HG03045 (cell line): ENCODE data around the gene FAF2.

ENCODE experiments used
- ATAC-seq: cut with Tn5 transposase; IDR thresholded peaks from one replicate; pipeline ENCODE4 v1.9.1; 2021; ENCODE audit warnings: mild to moderate bottlenecking, moderate library complexity; ENCODE audit not compliant: unreplicated experiment

FAF2 gene

DNA sequence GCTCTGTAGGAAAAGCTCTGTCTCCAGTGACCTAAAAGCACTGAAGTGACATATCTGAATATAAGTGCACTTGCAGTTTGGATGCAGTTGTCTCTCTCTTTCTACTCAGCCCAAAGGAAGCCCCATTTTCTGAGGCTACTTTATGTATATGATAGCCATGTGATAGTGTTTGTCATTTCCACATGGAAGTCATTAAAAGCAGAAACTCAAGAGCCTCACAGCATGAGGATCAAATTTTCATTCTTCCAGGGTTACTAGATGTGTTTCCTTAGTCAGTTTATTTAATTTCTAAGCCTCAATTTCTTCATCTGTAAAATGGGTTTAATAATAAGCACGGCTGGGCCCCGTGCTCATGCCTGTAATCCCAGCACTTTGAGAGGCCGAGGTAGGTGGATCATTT is 52.3 kb downstream of the FAF2 start:
- no peak for ATAC-seq

- ATAC-seq = no peak
Observed at GRCh38 chr5:176501333-176501732, 53.1 kb downstream of the FAF2 start.

GRCh38 chr5:176503496-176503895 is 55.3 kb downstream of the FAF2 start:
- no peak for ATAC-seq

- ATAC-seq = no peak
Observed at GRCh38 chr5:176507911-176508310, 59.7 kb downstream of the FAF2 start.

DNA sequence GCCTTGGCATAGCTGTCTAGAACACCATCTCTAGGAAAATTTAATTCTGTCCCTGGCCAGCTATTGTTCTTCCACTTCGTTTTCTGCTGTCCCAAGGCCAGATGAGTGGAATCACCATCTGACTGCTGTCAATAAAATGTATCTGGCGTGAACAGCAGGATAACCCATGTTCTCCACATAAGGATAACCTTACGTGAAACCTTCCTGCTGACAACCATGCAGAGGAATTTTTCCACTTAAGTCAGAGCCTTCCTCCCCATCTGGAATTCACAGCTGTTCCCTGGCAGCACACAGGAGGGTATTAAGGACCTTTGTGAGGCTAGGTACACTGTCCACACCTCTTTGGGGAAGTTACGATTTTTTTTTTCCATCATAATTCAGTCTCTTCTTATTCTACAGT is 60.4 kb downstream of the FAF2 start:
- ATAC-seq = no peak

- no peak for ATAC-seq
Observed at GRCh38 chr5:176513788-176514187, 65.6 kb downstream of the FAF2 start.

GRCh38 chr5:176514244-176514950 is 66.2 kb downstream of the FAF2 start:
- ATAC-seq = no peak

GRCh38 chr5:176515396-176515795 is 67.2 kb downstream of the FAF2 start:
- ATAC-seq = no peak

- no peak for ATAC-seq
Observed at GRCh38 chr5:176517053-176517661, 69.0 kb downstream of the FAF2 start.

DNA sequence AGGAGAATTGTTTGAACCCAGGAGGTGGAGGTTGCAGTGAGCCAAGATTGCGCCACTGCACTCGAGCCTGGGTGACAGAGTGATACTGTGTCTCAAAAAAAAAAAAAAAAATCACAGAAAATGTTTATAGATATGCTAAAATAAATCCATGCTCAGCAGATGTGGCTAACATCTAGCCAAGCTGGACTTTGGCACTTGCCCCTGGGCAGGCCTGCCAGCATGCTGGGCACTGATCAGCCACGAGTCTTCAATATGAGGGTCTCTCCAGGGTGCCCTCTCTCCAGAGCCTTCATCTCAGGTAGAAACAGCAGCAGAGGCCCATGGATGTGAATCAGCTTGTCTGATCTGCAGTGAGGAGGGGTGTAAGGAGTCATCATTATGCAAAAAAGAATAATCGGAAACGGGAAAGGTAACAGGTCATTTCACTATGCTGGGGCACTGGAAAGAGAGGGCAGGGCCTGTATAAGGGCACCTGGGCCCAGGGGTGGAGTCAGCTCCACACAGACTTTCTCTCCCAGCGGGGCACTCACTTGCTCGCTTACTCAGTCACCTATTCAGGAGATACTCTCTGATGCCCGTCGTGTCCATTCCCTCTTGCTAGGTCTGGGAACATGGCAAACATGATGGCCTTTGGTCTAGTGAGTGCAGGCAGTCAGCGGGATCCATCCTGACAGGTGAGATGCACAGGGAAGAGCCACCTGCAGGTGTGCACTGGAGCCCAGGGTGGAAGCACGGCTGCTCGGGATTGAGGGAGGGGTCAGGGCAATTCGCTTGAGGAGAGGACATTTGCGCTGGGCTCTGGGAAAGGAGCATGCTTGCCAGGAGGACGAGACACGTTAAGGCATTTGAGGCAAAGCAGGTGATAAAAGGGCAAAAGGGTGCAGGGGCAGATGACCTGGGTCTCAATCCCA is 71.9 kb downstream of the FAF2 start:
- no peak for ATAC-seq

- no peak for ATAC-seq
Observed at GRCh38 chr5:176521286-176521685, 73.1 kb downstream of the FAF2 start.

DNA sequence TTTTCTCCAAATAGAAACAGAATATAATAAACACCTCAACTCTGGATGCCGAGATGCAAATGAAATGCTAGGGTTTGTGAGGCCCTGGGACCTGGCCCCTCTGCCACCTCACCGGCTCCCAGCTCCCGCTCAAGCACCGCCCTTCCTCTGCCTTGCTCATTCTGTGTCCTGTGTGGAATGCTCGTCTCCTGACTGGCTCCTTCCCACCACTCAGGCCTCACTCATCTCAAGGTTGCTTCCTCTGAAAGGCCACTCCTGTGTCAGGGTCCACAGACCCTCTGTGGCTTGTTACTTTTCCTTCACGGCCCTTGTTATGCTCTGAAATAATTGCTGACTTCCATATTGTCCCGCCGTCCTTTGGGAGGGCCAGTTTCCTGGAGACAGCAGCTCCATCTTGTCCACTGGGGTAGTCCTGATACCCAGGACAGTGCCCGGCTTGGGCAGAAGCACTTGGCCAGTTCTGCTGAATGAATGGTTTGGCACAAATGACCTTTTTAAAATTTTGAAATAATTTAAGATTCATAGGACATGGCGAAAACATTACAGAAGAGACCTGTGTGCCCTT is 73.6 kb downstream of the FAF2 start:
- no peak for ATAC-seq

- ATAC-seq = no peak
Observed at GRCh38 chr5:176524138-176524537, 76.0 kb downstream of the FAF2 start.

DNA sequence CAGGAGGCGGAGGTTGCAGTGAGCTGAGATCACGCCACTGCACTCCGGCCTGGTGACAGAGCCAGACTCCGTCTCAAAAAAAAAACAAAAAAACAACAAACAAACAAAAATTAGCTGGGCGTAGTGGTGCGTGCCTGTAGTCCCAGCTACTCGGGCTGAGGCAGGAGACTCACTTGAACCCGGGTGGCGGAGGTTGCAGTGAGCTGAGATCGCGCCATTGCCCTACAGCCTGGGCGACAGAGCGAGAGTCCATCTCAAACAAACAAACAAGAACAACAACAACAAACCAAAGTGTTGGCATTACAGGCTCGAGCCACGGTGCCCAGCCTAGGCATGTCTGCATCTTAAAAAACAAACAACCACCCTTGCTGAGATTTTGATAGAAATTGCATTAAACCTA is 76.8 kb downstream of the FAF2 start:
- no peak for ATAC-seq

- ATAC-seq = no peak
Observed at GRCh38 chr5:176525677-176526076, 77.5 kb downstream of the FAF2 start.

GRCh38 chr5:176526462-176526861 is 78.3 kb downstream of the FAF2 start:
- no peak for ATAC-seq

DNA sequence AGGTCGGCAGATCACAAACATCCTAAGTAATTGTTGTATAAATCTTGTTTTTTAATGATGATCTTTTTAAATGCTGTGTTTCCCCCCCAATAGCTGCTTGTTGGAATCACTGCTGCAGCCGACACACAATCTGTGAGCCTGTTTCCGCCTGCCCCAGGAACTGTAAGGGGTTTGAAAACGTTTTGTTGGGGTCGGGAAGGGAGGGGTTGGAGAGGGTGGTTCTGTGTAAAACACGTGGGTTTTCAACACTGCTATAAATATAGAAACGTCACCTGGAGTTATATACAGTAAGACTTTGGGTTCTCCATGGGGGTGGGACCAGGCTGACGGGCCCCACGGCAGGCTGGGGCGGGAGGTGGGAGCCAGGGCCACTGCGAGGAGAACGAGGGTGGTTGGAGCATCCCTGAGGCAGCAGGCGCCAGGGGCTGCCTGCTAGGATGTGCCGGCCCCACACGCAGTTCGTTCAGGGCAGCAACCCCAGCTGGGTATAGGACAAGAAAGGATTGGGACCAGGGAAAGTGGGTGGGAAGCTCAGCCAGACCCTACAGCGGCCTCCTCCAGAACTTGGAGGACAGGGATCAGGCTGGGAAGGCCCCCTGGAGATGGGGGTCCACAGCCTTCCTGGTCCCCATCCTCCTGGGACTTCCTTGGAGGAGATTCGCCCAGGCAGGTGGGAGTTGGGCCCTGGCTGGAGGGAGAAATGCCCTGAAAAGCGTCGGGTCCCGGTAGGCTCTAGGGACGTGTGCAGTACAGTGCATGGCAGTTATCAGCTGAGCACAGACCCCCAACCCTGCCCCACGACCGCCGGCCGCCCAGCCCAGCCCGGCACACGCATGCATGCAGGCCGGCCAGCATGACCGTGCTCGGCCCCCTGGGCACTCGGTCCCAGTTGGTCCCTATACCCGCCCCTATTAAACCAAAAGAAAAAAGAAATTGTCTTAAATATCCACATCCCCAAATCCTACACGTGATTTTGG is 79.3 kb downstream of the FAF2 start:
- ATAC-seq = no peak

GRCh38 chr5:176528301-176528700 is 80.1 kb downstream of the FAF2 start:
- no peak for ATAC-seq

- no peak for ATAC-seq
Observed at GRCh38 chr5:176528761-176529115, 80.6 kb downstream of the FAF2 start.

DNA sequence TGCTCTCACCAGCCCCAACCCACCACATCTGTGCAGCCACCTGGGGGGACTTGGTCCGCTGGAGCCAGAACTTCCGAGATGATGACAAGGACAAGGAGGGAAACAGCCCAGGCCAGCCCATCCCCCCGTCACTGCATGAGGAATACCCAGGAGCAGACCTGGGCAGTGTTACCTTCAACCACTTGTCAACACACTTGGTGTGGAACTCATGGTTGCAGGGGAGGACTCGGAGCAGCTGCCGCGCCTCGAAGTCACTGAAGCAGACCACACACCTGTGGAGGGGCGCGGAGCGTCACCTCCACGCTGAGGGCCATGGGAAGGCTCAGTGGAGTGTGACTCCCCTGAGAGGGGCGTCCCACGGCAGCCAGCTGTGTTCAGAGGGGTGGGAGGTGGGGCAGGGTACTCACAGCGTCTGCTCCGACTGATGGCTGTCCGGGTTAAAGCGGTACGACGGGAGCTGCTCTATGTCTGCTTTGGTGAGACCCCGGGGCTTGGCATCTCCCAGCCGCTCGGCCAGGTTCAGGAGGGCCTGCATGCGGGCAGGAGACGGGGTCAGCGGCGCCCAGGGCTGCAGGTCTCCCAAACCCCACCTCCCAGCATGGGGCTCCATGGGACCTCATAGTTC is 81.0 kb downstream of the FAF2 start:
- ATAC-seq = no peak
